Central memory CD8-positive, alpha-beta T cell (primary cell): ENCODE data around the gene APOL5.

Source experiments
- ATAC-seq: fragments of 150-1000 bp; cut with Tn5 transposase; replicated peaks from 2 replicates; pipeline ENCODE4 v1.10.0; 2022; ENCODE audit warnings: mild to moderate bottlenecking, moderate FRiP score, moderate number of reproducible peaks; ENCODE audit not compliant: poor library complexity, severe bottlenecking; ENCODE audit errors: extremely low read depth
- DNase-seq, 2 donors: peaks; one replicate each; pipeline ENCODE4 v3.0.0; 2021; ENCODE audit warnings: low spot score in 2 of 2
- H3K27ac Mint-ChIP-seq: one replicate; pipeline ENCODE4 v1.8.0; 2022; ENCODE audit warnings: low read depth, mild to moderate bottlenecking, moderate library complexity, mixed read lengths
- H3K27me3 Mint-ChIP-seq: one replicate; pipeline ENCODE4 v1.8.0; 2022; ENCODE audit warnings: mixed read lengths
- H3K36me3 Mint-ChIP-seq: one replicate; pipeline ENCODE4 v1.8.0; 2022; ENCODE audit warnings: mild to moderate bottlenecking, moderate library complexity, mixed read lengths; ENCODE audit not compliant: insufficient read depth
- H3K4me1 Mint-ChIP-seq: one replicate; pipeline ENCODE4 v1.8.0; 2022; ENCODE audit warnings: mixed read lengths
- H3K4me3 Mint-ChIP-seq: one replicate; pipeline ENCODE4 v1.8.0; 2022; ENCODE audit warnings: mild to moderate bottlenecking, moderate library complexity, mixed read lengths
- H3K9me3 Mint-ChIP-seq: one replicate; pipeline ENCODE4 v1.8.0; 2022; ENCODE audit warnings: mixed read lengths

Gene APOL5

DNA sequence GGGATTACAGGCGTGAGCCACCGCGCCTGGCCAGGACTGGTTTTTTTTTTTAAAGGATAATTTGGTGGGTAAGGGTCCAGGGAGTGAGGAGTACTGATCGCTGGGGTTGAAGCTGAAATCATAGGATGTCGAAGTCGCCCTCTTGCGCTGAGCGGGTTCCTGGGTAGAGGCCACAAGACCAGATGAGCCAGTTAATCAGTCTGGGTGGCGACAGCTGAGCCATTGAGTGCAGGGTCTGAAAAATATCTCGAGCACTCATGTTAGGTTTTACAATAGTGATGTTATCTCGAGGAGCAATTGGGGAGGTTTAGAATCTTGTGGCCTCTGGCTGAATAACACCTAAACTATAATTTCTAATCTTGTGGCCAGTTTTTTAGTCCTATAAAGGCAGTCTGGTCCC, 7.8 kb downstream of the APOL5 start:
- Mint-ChIP-seq H3K27ac (no peak overlapping the region), H3K9me3 (no peaks in the 10 kb centered on the region), H3K36me3 (peaks cover 2% of the 10 kb centered on the region), H3K4me1 (no peaks in the 10 kb centered on the region), H3K4me3 (no peak overlapping the region), H3K27me3 (peaks cover under 1% of the 10 kb centered on the region)
- DNase-seq, result no peak
- ATAC-seq, result no peak

DNA sequence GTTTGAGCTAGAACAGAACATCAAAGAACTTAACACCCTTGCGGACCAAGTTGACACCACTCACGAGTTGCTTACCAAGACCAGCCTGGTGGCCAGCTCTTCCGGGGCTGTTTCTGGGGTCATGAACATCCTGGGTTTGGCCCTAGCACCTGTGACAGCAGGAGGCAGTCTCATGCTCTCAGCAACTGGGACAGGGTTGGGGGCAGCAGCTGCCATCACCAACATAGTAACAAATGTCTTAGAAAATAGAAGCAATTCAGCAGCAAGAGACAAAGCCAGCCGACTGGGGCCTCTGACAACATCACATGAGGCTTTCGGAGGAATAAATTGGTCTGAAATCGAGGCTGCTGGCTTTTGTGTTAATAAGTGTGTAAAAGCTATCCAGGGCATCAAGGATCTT, 8.7 kb downstream of the APOL5 start:
- Mint-ChIP-seq H3K27me3 (peaks cover 9% of the 10 kb centered on the region), H3K27ac (no peak overlapping the region), H3K4me3 (no peak overlapping the region), H3K36me3 (peaks cover 2% of the 10 kb centered on the region), H3K9me3 (no peaks in the 10 kb centered on the region), H3K4me1 (no peaks in the 10 kb centered on the region)
- DNase-seq (no peak), ATAC-seq (no peak)

DNA sequence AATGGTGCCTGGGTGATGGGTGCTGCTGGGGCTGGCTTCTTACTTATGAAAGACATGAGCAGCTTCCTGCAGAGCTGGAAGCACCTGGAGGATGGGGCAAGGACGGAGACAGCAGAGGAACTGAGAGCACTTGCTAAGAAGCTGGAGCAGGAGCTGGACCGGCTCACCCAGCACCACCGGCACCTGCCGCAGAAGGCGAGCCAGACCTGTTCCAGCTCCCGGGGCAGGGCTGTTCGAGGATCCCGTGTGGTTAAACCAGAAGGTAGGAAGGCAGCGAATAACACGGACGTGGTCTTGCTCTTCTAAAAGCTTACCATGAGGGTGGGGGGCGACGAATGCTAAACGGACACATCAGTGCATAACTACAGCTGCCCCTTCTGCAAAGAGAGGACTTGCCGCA, 9.3 kb downstream of the APOL5 start:
- H3K27ac Mint-ChIP-seq, result no peak overlapping the region
- no peaks in the 10 kb centered on the region for H3K9me3 Mint-ChIP-seq
- peaks cover 14% of the 10 kb centered on the region for H3K27me3 Mint-ChIP-seq
- H3K4me1 Mint-ChIP-seq, result no peaks in the 10 kb centered on the region
- DNase-seq (no peak), ATAC-seq (no peak)
- H3K36me3 Mint-ChIP-seq, result peaks cover 2% of the 10 kb centered on the region
- no peak overlapping the region for H3K4me3 Mint-ChIP-seq

DNA sequence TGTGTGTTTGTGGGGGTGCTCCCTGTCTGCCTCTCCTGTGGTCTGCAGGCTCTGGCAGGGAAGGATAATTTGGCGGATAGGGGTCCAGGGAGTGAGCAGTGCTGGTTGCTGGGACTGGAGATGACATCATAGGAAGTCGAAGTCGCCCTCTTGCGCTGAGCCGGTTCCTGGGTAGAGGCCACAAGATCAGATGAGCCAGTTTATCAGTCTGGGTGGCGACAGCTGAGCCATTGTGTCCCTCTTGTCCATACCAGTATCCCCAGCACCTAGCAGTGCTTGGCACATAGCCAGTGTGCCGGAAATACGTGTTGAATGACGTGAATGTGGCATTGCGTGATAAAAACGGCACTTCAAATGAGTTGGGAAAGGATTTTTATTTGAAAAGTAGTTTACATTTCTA, 9.8 kb downstream of the APOL5 start:
- ATAC-seq (no peak), DNase-seq (no peak)
- H3K4me3 Mint-ChIP-seq, result no peak overlapping the region
- peaks cover 19% of the 10 kb centered on the region for H3K27me3 Mint-ChIP-seq
- no peak overlapping the region for H3K27ac Mint-ChIP-seq
- peaks cover 2% of the 10 kb centered on the region for H3K36me3 Mint-ChIP-seq
- H3K9me3 Mint-ChIP-seq, result no peaks in the 10 kb centered on the region
- no peaks in the 10 kb centered on the region for H3K4me1 Mint-ChIP-seq

DNA sequence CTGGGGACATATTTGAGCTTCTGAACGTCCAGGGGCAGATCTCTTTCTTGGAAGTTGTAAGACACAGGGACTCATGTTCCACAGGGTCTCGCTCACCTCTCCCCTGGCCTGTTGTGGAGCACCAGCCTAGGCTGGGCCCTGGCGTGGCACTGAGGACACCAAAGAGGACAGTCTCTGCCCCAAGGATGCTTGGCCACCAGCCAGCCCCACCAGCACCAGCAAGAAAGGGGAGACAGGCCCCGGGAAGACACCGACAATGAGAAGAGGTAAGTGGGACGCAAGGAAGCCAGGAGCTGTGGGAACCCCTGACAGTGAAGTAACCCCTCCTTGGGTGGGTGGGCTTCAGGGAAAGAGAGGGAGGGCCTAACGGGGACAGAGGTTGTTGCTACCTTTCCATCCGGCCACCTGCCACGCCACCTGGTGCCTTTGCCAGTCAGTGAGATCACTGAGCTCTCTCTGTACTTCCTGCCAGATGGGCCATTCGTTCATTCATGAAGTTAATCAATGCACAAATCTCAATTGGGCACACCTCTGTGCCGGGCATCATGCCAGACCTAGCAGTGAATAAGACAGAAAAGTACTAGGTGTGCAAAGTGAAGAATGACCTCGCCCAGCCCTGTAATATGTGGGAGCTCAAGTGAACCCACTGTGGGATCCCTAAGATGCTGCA, 11.1 kb downstream of the APOL5 start:
- H3K9me3 Mint-ChIP-seq, result no peaks in the 10 kb centered on the region
- no peak overlapping the region for H3K27ac Mint-ChIP-seq

DNA sequence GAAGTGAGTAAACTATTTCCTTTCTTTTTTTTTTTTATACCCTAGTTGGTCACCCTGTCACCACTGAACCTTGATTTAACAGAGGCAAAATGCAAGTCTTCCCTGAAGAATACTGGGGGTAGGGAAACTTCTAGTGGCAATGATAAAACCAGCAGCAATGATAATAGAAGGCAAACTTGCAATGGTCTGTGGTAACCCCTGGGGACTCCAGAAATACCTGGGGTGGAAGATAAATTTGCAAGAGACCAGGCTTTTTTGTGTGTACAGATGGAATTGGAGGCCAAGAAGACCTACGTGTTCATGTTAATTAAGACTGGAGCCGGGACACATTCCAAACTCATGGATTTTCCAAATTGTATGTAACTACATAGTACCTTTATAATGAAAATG, 11.6 kb downstream of the APOL5 start:
- ATAC-seq, result no peak
- DNase-seq, result no peak
- Mint-ChIP-seq H3K4me3 (no peak overlapping the region), H3K9me3 (no peaks in the 10 kb centered on the region), H3K36me3 (peaks cover 2% of the 10 kb centered on the region), H3K27me3 (peaks cover 22% of the 10 kb centered on the region), H3K27ac (no peak overlapping the region), H3K4me1 (no peaks in the 10 kb centered on the region)

More for the DNA sequence above, 11.1 kb downstream of the APOL5 start:
- no peaks in the 10 kb centered on the region for H3K4me1 Mint-ChIP-seq
- peaks cover 2% of the 10 kb centered on the region for H3K36me3 Mint-ChIP-seq
- DNase-seq (no peak), ATAC-seq (no peak)
- no peak overlapping the region for H3K4me3 Mint-ChIP-seq
- H3K27me3 Mint-ChIP-seq, result peaks cover 22% of the 10 kb centered on the region

DNA sequence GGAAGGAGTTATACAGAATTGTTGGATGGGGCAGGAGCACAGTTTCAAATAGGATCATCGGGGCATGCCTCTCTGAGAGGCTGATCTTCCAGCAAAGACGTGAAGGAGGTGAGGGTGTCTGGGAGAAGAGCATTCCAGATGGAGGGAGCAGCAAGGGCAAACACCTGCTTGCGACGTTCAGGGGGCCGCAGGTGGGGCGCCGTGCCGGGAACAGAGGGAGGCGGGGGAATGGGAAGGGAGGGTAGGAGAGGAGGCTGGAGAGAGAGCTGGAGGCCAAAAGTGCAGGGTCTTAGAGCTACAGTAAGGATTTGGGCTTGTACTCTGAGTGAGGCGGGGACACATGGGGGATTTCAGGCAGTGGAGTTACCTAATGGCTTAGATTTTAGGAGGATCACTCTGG, 13.6 kb downstream of the APOL5 start:
- H3K27ac Mint-ChIP-seq, result no peak overlapping the region
- no peak for ATAC-seq

DNA sequence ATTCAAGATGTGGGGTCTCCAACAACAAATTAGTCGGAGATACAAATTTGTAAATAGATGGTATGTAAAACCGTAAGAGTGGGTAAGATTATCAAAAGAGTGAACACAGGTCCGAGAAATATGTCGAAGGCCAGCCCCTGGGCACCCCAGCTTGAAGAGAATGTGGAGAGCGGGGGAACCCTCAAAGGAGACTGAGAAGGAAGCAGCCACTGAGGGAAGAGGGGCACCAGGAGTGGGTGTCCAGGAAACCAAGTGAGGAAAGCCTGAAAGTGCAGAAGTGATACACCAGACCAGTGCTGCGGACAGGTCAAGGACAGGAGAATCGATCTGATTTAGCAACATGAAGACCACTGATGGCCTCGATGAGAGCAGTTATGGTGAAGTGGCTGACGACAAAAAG, 14.4 kb downstream of the APOL5 start:
- H3K36me3 Mint-ChIP-seq, result peaks cover 2% of the 10 kb centered on the region
- no peak overlapping the region for H3K4me3 Mint-ChIP-seq
- no peak for DNase-seq
- ATAC-seq, result no peak
- H3K9me3 Mint-ChIP-seq, result no peaks in the 10 kb centered on the region
- H3K27me3 Mint-ChIP-seq, result peaks cover 40% of the 10 kb centered on the region
- no peaks in the 10 kb centered on the region for H3K4me1 Mint-ChIP-seq
- H3K27ac Mint-ChIP-seq, result no peak overlapping the region

More for the DNA sequence above, 13.6 kb downstream of the APOL5 start:
- H3K36me3 Mint-ChIP-seq, result peaks cover 2% of the 10 kb centered on the region
- no peaks in the 10 kb centered on the region for H3K9me3 Mint-ChIP-seq
- no peaks in the 10 kb centered on the region for H3K4me1 Mint-ChIP-seq
- DNase-seq, result no peak
- no peak overlapping the region for H3K4me3 Mint-ChIP-seq
- H3K27me3 Mint-ChIP-seq, result peaks cover 32% of the 10 kb centered on the region

DNA sequence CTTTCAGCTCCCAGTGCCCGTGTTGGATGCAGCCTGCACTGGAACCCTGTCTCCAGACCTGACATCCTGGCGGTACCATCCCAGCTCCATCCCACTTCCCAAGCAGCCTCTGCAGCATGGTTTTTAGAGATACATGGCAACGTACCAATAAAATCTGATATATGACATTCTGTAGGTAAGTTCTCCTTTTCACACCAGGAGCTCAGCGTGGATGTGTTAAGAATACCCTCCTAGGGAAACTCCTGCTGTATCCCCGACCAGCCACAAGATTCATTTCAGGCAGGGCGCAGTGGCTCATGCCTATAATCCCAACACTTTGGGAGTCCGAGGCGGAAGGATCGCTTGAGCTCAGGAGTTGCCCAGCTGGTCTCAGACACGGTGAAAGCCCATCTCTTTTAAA, 15.4 kb downstream of the APOL5 start:
- H3K36me3 Mint-ChIP-seq, result peaks cover 2% of the 10 kb centered on the region
- H3K4me1 Mint-ChIP-seq, result no peaks in the 10 kb centered on the region
- no peaks in the 10 kb centered on the region for H3K9me3 Mint-ChIP-seq
- peaks cover 49% of the 10 kb centered on the region for H3K27me3 Mint-ChIP-seq
- H3K4me3 Mint-ChIP-seq, result no peak overlapping the region
- no peak overlapping the region for H3K27ac Mint-ChIP-seq
- ATAC-seq (no peak), DNase-seq (no peak)

DNA sequence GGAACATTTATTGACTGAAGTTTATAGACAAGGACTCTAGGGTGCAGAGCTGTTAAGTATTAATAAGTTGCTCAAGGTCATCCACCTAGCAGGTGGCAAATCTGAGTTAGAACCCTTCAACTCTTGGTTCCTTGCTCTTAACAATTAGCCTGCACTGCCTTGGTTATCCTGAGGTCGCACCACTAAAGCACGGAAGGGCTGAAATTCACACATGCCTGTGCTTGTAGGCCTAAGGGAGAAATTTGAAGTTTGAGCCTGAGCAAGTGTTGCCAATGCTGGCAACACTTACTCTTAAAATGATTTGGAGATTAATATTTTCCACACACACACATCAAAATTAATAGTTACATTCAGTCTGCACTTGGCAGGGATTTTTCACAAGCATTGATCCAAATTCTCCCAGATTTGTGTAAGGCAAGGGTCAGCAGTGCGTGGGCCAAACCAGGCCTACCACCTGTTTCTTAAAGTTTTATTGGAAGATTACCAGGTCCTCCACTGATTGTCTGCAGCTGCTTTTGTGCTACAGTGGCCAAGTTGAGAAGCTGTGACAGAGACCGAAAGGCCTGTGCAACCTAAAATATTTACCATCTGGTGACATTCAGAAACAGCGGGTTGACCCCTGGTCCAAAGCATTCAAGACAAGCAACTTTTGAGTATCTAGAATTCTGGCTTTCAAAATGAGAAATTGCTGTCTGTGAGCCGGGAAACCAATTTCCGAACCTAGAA, 16.3 kb downstream of the APOL5 start:
- Mint-ChIP-seq H3K27me3 (peaks cover 59% of the 10 kb centered on the region), H3K9me3 (no peaks in the 10 kb centered on the region), H3K4me1 (no peaks in the 10 kb centered on the region), H3K4me3 (no peak overlapping the region), H3K27ac (no peak overlapping the region), H3K36me3 (peaks cover 2% of the 10 kb centered on the region)
- ATAC-seq (no peak), DNase-seq (no peak)

DNA sequence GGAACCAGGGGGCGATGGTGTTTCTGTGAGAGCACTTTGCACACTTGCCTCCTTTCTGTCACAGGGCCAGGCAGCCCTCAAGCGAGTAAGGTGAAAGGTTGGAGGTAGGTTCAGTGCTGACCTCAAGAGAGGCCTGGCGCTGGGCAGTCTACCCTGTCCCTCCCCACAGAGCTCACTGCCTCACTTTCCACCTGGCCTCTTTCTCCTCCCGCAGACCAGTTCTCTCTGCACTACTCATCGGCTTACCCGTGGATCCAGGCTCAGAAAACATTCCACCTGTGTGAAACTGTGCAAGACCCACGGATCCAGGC, 16.8 kb downstream of the APOL5 start:
- Mint-ChIP-seq H3K4me3 (no peak overlapping the region), H3K27ac (no peak overlapping the region), H3K4me1 (no peaks in the 10 kb centered on the region), H3K36me3 (no peaks in the 10 kb centered on the region), H3K9me3 (no peaks in the 10 kb centered on the region), H3K27me3 (peaks cover 62% of the 10 kb centered on the region)
- DNase-seq, result no peak
- no peak for ATAC-seq

DNA sequence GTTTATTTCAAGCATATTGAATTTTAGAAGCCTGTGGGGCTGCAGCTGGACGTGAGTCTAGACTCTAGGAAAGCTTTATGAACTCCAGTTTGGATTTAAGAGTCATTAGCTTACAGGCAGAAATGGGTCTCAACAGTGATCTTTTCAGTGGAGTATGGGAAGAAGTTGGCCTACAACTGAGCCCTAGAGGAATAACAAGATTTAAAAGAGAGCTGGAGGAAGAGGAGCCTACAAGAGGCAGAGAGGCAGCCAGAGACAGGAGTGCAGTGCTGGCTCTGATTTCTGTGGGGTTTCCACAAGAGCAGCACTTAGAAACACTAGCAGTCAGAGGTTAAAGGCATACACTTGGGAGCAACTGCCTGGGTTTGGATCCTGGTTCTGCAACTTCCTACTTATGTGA, 17.9 kb downstream of the APOL5 start:
- Mint-ChIP-seq H3K4me3 (no peak overlapping the region), H3K36me3 (no peaks in the 10 kb centered on the region), H3K27ac (no peak overlapping the region), H3K9me3 (no peaks in the 10 kb centered on the region), H3K4me1 (no peaks in the 10 kb centered on the region), H3K27me3 (peaks cover 62% of the 10 kb centered on the region)
- ATAC-seq (no peak), DNase-seq (no peak)

DNA sequence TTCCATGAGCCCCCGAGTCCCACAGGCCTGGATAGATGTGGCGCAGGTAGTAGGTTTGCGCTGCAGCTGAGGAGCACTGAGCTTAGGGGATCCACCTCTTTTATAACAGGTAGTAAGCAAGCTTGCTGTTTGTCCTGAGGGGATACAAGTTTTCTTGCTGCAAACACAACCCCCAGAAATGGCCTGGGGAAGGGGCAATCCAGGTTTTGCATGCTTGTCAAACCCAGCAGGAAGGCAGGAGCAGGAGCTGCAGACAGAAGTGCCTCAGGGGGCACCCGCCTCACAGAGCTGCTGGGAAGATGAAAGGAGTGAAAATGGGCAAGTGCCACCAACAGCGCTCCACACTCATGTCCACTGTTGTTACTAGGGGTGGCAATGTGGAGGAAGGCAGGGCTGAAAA, 18.5 kb downstream of the APOL5 start:
- Mint-ChIP-seq H3K4me3 (no peak overlapping the region), H3K9me3 (no peaks in the 10 kb centered on the region), H3K4me1 (no peaks in the 10 kb centered on the region), H3K36me3 (no peaks in the 10 kb centered on the region), H3K27ac (no peak overlapping the region), H3K27me3 (peaks cover 56% of the 10 kb centered on the region)
- ATAC-seq (no peak), DNase-seq (no peak)
